ENCODE data around the gene ADAM22.
A peak's percentile ranks its signal among the peaks of the same experiment; 100 is the strongest.
"Not testable (repeated sequence)": the region's sequence is repeated elsewhere in the genome, so short reads cannot be mapped to it uniquely, and the experiment has no call there.

ADAM22 gene

GRCh38 chr7:87919875-87920274 is 14.2 kb upstream of the ADAM22 start:
- Histone ChIP-seq H3K4me1 (ENCODE audit: control insufficient read depth, insufficient read depth, low read length) (no peaks in the 10 kb centered on the region), H3K4me3 (ENCODE audit: low read length) (no peak overlapping the region), H3K36me3 (ENCODE audit: control insufficient read depth, insufficient read depth, low read length) (no peaks in the 10 kb centered on the region), H3K9me3 (ENCODE audit: control insufficient read depth, insufficient read depth, low read length) (no peaks in the 10 kb centered on the region), H3K27me3 (ENCODE audit: control insufficient read depth, insufficient read depth, low read length) (no peaks in the 10 kb centered on the region), H3K27ac (ENCODE audit: low read length) (no peak overlapping the region)
- WGBS (ENCODE audit: insufficient coverage, insufficient read length), result no CpG with 5 or more reads among the region's 6 CpGs
- no peak for DNase-seq (ENCODE audit: low read depth, low spot score)

GRCh38 chr7:87920578-87920977 is 13.5 kb upstream of the ADAM22 start:
- DNase-seq (ENCODE audit: low read depth, low spot score), result no peak
- no peaks in the 10 kb centered on the region for H3K36me3 ChIP-seq (ENCODE audit: control insufficient read depth, insufficient read depth, low read length)

GRCh38 chr7:87922759-87923395 is 11.2 kb upstream of the ADAM22 start:
- H3K9me3 ChIP-seq (ENCODE audit: control insufficient read depth, insufficient read depth, low read length); H3K36me3 ChIP-seq (ENCODE audit: control insufficient read depth, insufficient read depth, low read length); H3K27me3 ChIP-seq (ENCODE audit: control insufficient read depth, insufficient read depth, low read length); H3K27ac ChIP-seq (ENCODE audit: low read length); H3K4me1 ChIP-seq (ENCODE audit: control insufficient read depth, insufficient read depth, low read length); DNase-seq (ENCODE audit: low read depth, low spot score); H3K4me3 ChIP-seq (ENCODE audit: low read length): not testable (repeated sequence)
- no CpG with 5 or more reads among the region's 8 CpGs for WGBS (ENCODE audit: insufficient coverage, insufficient read length)

More at GRCh38 chr7:87920578-87920977, 13.5 kb upstream of the ADAM22 start:
- no peaks in the 10 kb centered on the region for H3K27me3 ChIP-seq (ENCODE audit: control insufficient read depth, insufficient read depth, low read length)
- no CpG with 5 or more reads among the region's 5 CpGs for WGBS (ENCODE audit: insufficient coverage, insufficient read length)
- H3K4me1 ChIP-seq (ENCODE audit: control insufficient read depth, insufficient read depth, low read length), result no peaks in the 10 kb centered on the region
- H3K4me3 ChIP-seq (ENCODE audit: low read length), result no peak overlapping the region
- H3K9me3 ChIP-seq (ENCODE audit: control insufficient read depth, insufficient read depth, low read length), result no peaks in the 10 kb centered on the region
- no peak overlapping the region for H3K27ac ChIP-seq (ENCODE audit: low read length)

- WGBS (ENCODE audit: insufficient coverage, insufficient read length), result no CpG with 5 or more reads among the region's 6 CpGs
- Histone ChIP-seq H3K4me3 (ENCODE audit: low read length) (no peak overlapping the region), H3K36me3 (ENCODE audit: control insufficient read depth, insufficient read depth, low read length) (no peaks in the 10 kb centered on the region), H3K27ac (ENCODE audit: low read length) (no peak overlapping the region), H3K27me3 (ENCODE audit: control insufficient read depth, insufficient read depth, low read length) (no peaks in the 10 kb centered on the region), H3K9me3 (ENCODE audit: control insufficient read depth, insufficient read depth, low read length) (no peaks in the 10 kb centered on the region), H3K4me1 (ENCODE audit: control insufficient read depth, insufficient read depth, low read length) (peaks cover 3% of the 10 kb centered on the region; the same call in 1 of the 2 replicates)
- DNase-seq (ENCODE audit: low read depth, low spot score), result peak; percentile 67
These were observed 7.2 kb upstream of the ADAM22 start for GRCh38 chr7:87926581-87927461.

GRCh38 chr7:87933605-87933952 is 472 bp upstream of the ADAM22 start:
- WGBS (ENCODE audit: insufficient coverage, insufficient read length), result no CpG with 5 or more reads among the region's 9 CpGs
- Histone ChIP-seq H3K4me3 (ENCODE audit: low read length) (peak overlapping the region; percentile 51; the same call in 1 of the 2 replicates), H3K27ac (ENCODE audit: low read length) (no peak overlapping the region), H3K36me3 (ENCODE audit: control insufficient read depth, insufficient read depth, low read length) (no peaks in the 10 kb centered on the region), H3K4me1 (ENCODE audit: control insufficient read depth, insufficient read depth, low read length) (no peaks in the 10 kb centered on the region), H3K27me3 (ENCODE audit: control insufficient read depth, insufficient read depth, low read length) (no peaks in the 10 kb centered on the region), H3K9me3 (ENCODE audit: control insufficient read depth, insufficient read depth, low read length) (no peaks in the 10 kb centered on the region)
- no peak for DNase-seq (ENCODE audit: low read depth, low spot score)

GRCh38 chr7:87934699-87935383 is 790 bp downstream of the ADAM22 start:
- no peak for DNase-seq (ENCODE audit: low read depth, low spot score)
- H3K9me3 ChIP-seq (ENCODE audit: control insufficient read depth, insufficient read depth, low read length), result no peaks in the 10 kb centered on the region
- H3K4me1 ChIP-seq (ENCODE audit: control insufficient read depth, insufficient read depth, low read length), result no peaks in the 10 kb centered on the region
- H3K36me3 ChIP-seq (ENCODE audit: control insufficient read depth, insufficient read depth, low read length), result peaks cover 2% of the 10 kb centered on the region; the same call in 1 of the 2 replicates
- no peak overlapping the region for H3K27ac ChIP-seq (ENCODE audit: low read length)
- WGBS (ENCODE audit: insufficient coverage, insufficient read length), result no CpG with 5 or more reads among the region's 47 CpGs
- no peaks in the 10 kb centered on the region for H3K27me3 ChIP-seq (ENCODE audit: control insufficient read depth, insufficient read depth, low read length)
- H3K4me3 ChIP-seq (ENCODE audit: low read length), result peak overlapping the region; percentile 51; the same call in 1 of the 2 replicates

GRCh38 chr7:87935384-87935706 is 1.3 kb downstream of the ADAM22 start:
- Histone ChIP-seq H3K27me3 (ENCODE audit: control insufficient read depth, insufficient read depth, low read length) (no peaks in the 10 kb centered on the region), H3K9me3 (ENCODE audit: control insufficient read depth, insufficient read depth, low read length) (no peaks in the 10 kb centered on the region), H3K36me3 (ENCODE audit: control insufficient read depth, insufficient read depth, low read length) (peaks cover 2% of the 10 kb centered on the region; the same call in 1 of the 2 replicates), H3K4me1 (ENCODE audit: control insufficient read depth, insufficient read depth, low read length) (no peaks in the 10 kb centered on the region), H3K4me3 (ENCODE audit: low read length) (peak overlapping the region; percentile 51; the same call in 1 of the 2 replicates), H3K27ac (ENCODE audit: low read length) (no peak overlapping the region)
- no peak for DNase-seq (ENCODE audit: low read depth, low spot score)
- no CpG with 5 or more reads among the region's 8 CpGs for WGBS (ENCODE audit: insufficient coverage, insufficient read length)

- no peaks in the 10 kb centered on the region for H3K27me3 ChIP-seq (ENCODE audit: control insufficient read depth, insufficient read depth, low read length)
- H3K9me3 ChIP-seq (ENCODE audit: control insufficient read depth, insufficient read depth, low read length), result no peaks in the 10 kb centered on the region
- no peak for DNase-seq (ENCODE audit: low read depth, low spot score)
- no CpG with 5 or more reads among the region's 4 CpGs for WGBS (ENCODE audit: insufficient coverage, insufficient read length)
- H3K27ac ChIP-seq (ENCODE audit: low read length), result no peak overlapping the region
- no peak overlapping the region for H3K4me3 ChIP-seq (ENCODE audit: low read length)
- H3K36me3 ChIP-seq (ENCODE audit: control insufficient read depth, insufficient read depth, low read length), result peaks cover 2% of the 10 kb centered on the region; the same call in 1 of the 2 replicates
- H3K4me1 ChIP-seq (ENCODE audit: control insufficient read depth, insufficient read depth, low read length), result no peaks in the 10 kb centered on the region
These were observed 7.1 kb downstream of the ADAM22 start for GRCh38 chr7:87941138-87941537.

- no peaks in the 10 kb centered on the region for H3K4me1 ChIP-seq (ENCODE audit: control insufficient read depth, insufficient read depth, low read length)
- H3K27me3 ChIP-seq (ENCODE audit: control insufficient read depth, insufficient read depth, low read length), result no peaks in the 10 kb centered on the region
- H3K4me3 ChIP-seq (ENCODE audit: low read length), result no peak overlapping the region
- no CpG with 5 or more reads among the region's 3 CpGs for WGBS (ENCODE audit: insufficient coverage, insufficient read length)
- H3K36me3 ChIP-seq (ENCODE audit: control insufficient read depth, insufficient read depth, low read length), result no peaks in the 10 kb centered on the region
- DNase-seq (ENCODE audit: low read depth, low spot score), result no peak
- no peak overlapping the region for H3K27ac ChIP-seq (ENCODE audit: low read length)
- H3K9me3 ChIP-seq (ENCODE audit: control insufficient read depth, insufficient read depth, low read length), result no peaks in the 10 kb centered on the region
These were observed 10.5 kb downstream of the ADAM22 start for GRCh38 chr7:87944547-87944946.

GRCh38 chr7:87945926-87946325 is 11.9 kb downstream of the ADAM22 start:
- H3K27ac ChIP-seq (ENCODE audit: low read length); DNase-seq (ENCODE audit: low read depth, low spot score); H3K27me3 ChIP-seq (ENCODE audit: control insufficient read depth, insufficient read depth, low read length); H3K9me3 ChIP-seq (ENCODE audit: control insufficient read depth, insufficient read depth, low read length); H3K36me3 ChIP-seq (ENCODE audit: control insufficient read depth, insufficient read depth, low read length); H3K4me1 ChIP-seq (ENCODE audit: control insufficient read depth, insufficient read depth, low read length); H3K4me3 ChIP-seq (ENCODE audit: low read length): not testable (repeated sequence)
